ENCODE data around the gene SFMBT2. TPM values are rescaled to one million over a fixed set of nuclear protein-coding genes. Genes with fewer than 3 reads are reported as not detected.

SFMBT2 gene
- total and polyA plus RNA-seq, 10 of the 15 experiments (the other 5 are each of a cell fraction or from before 2014, with no cell fraction given), result 2.8 to 29.6 (median 15.1) TPM

- RAD21 ChIA-PET (ENCODE audit: unreplicated experiment), result no interaction called here
Observed at GRCh38 chr10:7199152-7199760, 211.6 kb downstream of the SFMBT2 start.

More at GRCh38 chr10:7199152-7199760, 211.6 kb downstream of the SFMBT2 start:
- no peak for TF ChIP-seq BCL11A (IDR thresholded peaks at IDR 0.05; ENCODE audit: low read depth, low read length)
- no peak for TF ChIP-seq E4F1 (IDR thresholded peaks at IDR 0.05; ENCODE audit: borderline replicate concordance, partially characterized antibody)
- TF ChIP-seq PAX5 (IDR thresholded peaks at IDR 0.05; ENCODE audit: borderline replicate concordance, low read depth, low read length), result no peak
- TF ChIP-seq POLR2AphosphoS5 (IDR thresholded peaks at IDR 0.05; ENCODE audit: low read length), result no peak
- no peak for TF ChIP-seq RELB (IDR thresholded peaks at IDR 0.05; ENCODE audit: low read depth)
- TF ChIP-seq CTCF (IDR thresholded peaks at IDR 0.05 in 2 of 3, conservative IDR thresholded peaks at IDR 0.05 in 1 of 3; ENCODE audit: control insufficient read depth in 2 of 3, extremely low read depth in 1 of 3, insufficient read depth in 1 of 3, low read depth in 3 of 3, low read length in 3 of 3), result no peak
- TF ChIP-seq EP300 (IDR thresholded peaks at IDR 0.05; ENCODE audit: borderline replicate concordance in 1 of 2, control insufficient read depth in 1 of 2, low read depth in 2 of 2, low read length in 2 of 2), result no peak
- TF ChIP-seq SRF (IDR thresholded peaks at IDR 0.05; ENCODE audit: low read depth in 2 of 2, low read length in 2 of 2), result no peak
- no peak for TF ChIP-seq SP1 (IDR thresholded peaks at IDR 0.05; ENCODE audit: low read depth, low read length)
- Histone ChIP-seq H3K4me3 (no peak overlapping the region), H3K9ac (ENCODE audit: control insufficient read depth, insufficient read depth, low read length) (no peak overlapping the region), H3K27ac (ENCODE audit: control insufficient read depth, insufficient read depth) (no peak overlapping the region), H4K20me1 (ENCODE audit: control insufficient read depth, insufficient read depth) (no peaks in the 10 kb centered on the region), H3K4me1 (ENCODE audit: control insufficient read depth, insufficient read depth, low read length) (no peaks in the 10 kb centered on the region; the same call in 1 of the 2 replicates), H3K4me2 (ENCODE audit: control insufficient read depth, insufficient read depth) (no peak overlapping the region), H3K79me2 (ENCODE audit: control insufficient read depth, insufficient read depth, low read length) (no peaks in the 10 kb centered on the region), H2AFZ (ENCODE audit: control insufficient read depth, low read depth, low read length) (no peak overlapping the region), H3K9me3 (replicated peaks; ENCODE audit: control insufficient read depth, insufficient read depth, low read length) (no peaks in the 10 kb centered on the region; the same call in 2 of the 3 replicates), H3K27me3 (replicated peaks in 1 of 2; ENCODE audit: control insufficient read depth in 2 of 2, insufficient read depth in 2 of 2, low read length in 1 of 2) (no peaks in the 10 kb centered on the region), H3K36me3 (ENCODE audit: control insufficient read depth in 2 of 2, insufficient read depth in 2 of 2, low read length in 1 of 2) (peaks cover 27 to 44% of the 10 kb centered on the region in 2 experiments)
- ATAC-seq (no peak), FAIRE-seq (no peak), DNase-seq (ENCODE audit: low read depth, low spot score) (no peak)
- ChIA-PET CTCF (interaction anchor here (0.6 to 2.4 kb wide), 6 partner anchors 12 to 280 kb away, joined by 3 to 6 read pairs (median 3); no protein-coding TSS in a partner anchor), SMC1A (ENCODE audit: uncharacterized antibody, unreplicated experiment) (interaction anchor here (0.6 to 1.7 kb wide), 8 partner anchors 9 to 211 kb away, joined by 3 to 7 read pairs (median 3); partner anchors contain the start of gene SFMBT2), POLR2A (interaction anchor here (0.6 kb wide), 2 partner anchors 293 to 1429 kb away, joined by 3 read pairs; no protein-coding TSS in a partner anchor)
- BruUV-seq (replicated peaks), result TSS peak; percentile 33
- intact Hi-C loops (cut with micrococcal nuclease; ENCODE audit: unreplicated experiment) (no loop called here), in situ Hi-C loops (cut with MboI) (no loop called here)
- 94% methylated on average over 3 of the region's 3 CpGs for WGBS (ENCODE audit: insufficient coverage, insufficient replicate concordance, low lambda C conversion rate, missing lambda C conversion rate)
